Measurements from ENCODE around the gene MED17. TPM values are rescaled to one million over a fixed set of nuclear protein-coding genes. Genes with fewer than 3 reads are reported as not detected.

MED17 gene
- polyA plus RNA-seq, 1 donor from 2014 or later: 82.7 TPM

GRCh38 chr11:93770160-93770559, 13.9 kb upstream of the MED17 start:
- Histone ChIP-seq H2AFZ (ENCODE audit: low read depth, low read length) (no peak overlapping the region), H3F3A (ENCODE audit: insufficient read depth, low read length, poor library complexity, severe bottlenecking) (no peaks in the 10 kb centered on the region), H3K9me2 (ENCODE audit: insufficient read depth, low read length) (no peaks in the 10 kb centered on the region), H3K27me3 (ENCODE audit: insufficient read depth, low read depth, low read length) (no peaks in the 10 kb centered on the region), H3K4me2 (ENCODE audit: low read length) (no peak overlapping the region), H3K9ac (ENCODE audit: low read length) (no peak overlapping the region), H4K20me1 (ENCODE audit: insufficient read depth) (no peaks in the 10 kb centered on the region), H3K27ac (ENCODE audit: low read length) (no peak overlapping the region), H3K36me3 (ENCODE audit: insufficient read depth, low read length) (no peaks in the 10 kb centered on the region), H3K79me2 (replicated peaks; ENCODE audit: insufficient read depth, low read length) (no peaks in the 10 kb centered on the region), H3K4me3 (ENCODE audit: low read length) (no peak overlapping the region), H3K9me3 (ENCODE audit: low read length) (no peaks in the 10 kb centered on the region)
- TF ChIP-seq MXI1 (conservative IDR thresholded peaks at IDR 0.05; ENCODE audit: poor library complexity, severe bottlenecking): no peak
- TF ChIP-seq, protein P1, sequence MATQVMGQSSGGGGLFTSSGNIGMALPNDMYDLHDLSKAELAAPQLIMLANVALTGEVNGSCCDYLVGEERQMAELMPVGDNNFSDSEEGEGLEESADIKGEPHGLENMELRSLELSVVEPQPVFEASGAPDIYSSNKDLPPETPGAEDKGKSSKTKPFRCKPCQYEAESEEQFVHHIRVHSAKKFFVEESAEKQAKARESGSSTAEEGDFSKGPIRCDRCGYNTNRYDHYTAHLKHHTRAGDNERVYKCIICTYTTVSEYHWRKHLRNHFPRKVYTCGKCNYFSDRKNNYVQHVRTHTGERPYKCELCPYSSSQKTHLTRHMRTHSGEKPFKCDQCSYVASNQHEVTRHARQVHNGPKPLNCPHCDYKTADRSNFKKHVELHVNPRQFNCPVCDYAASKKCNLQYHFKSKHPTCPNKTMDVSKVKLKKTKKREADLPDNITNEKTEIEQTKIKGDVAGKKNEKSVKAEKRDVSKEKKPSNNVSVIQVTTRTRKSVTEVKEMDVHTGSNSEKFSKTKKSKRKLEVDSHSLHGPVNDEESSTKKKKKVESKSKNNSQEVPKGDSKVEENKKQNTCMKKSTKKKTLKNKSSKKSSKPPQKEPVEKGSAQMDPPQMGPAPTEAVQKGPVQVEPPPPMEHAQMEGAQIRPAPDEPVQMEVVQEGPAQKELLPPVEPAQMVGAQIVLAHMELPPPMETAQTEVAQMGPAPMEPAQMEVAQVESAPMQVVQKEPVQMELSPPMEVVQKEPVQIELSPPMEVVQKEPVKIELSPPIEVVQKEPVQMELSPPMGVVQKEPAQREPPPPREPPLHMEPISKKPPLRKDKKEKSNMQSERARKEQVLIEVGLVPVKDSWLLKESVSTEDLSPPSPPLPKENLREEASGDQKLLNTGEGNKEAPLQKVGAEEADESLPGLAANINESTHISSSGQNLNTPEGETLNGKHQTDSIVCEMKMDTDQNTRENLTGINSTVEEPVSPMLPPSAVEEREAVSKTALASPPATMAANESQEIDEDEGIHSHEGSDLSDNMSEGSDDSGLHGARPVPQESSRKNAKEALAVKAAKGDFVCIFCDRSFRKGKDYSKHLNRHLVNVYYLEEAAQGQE (IDR thresholded peaks at IDR 0.05; ENCODE audit: borderline replicate concordance): no peak
- TF ChIP-seq RAD21 (conservative IDR thresholded peaks at IDR 0.05): no peak
- no peak for TF ChIP-seq POLR2AphosphoS5 (IDR thresholded peaks at IDR 0.05)
- TF ChIP-seq SMC3 (conservative IDR thresholded peaks at IDR 0.05; ENCODE audit: poor library complexity): no peak
- no peak for TF ChIP-seq EZH2 (IDR thresholded peaks at IDR 0.05; ENCODE audit: borderline replicate concordance, insufficient read depth, low read length, poor library complexity, severe bottlenecking)
- no peak for TF ChIP-seq TAF1 (IDR thresholded peaks at IDR 0.05; ENCODE audit: low read depth)
- no peak for TF ChIP-seq EP300 (conservative IDR thresholded peaks at IDR 0.05; ENCODE audit: poor library complexity, severe bottlenecking)

- H3K36me3 ChIP-seq (ENCODE audit: insufficient read depth, low read length): no peaks in the 10 kb centered on the region
These were observed 12.0 kb upstream of the MED17 start for GRCh38 chr11:93772123-93772522.

More at GRCh38 chr11:93772123-93772522, 12.0 kb upstream of the MED17 start:
- Histone ChIP-seq H4K20me1 (ENCODE audit: insufficient read depth) (no peaks in the 10 kb centered on the region), H3K9ac (ENCODE audit: low read length) (no peak overlapping the region), H3K79me2 (replicated peaks; ENCODE audit: insufficient read depth, low read length) (no peaks in the 10 kb centered on the region), H3K9me3 (ENCODE audit: low read length) (no peaks in the 10 kb centered on the region), H3K27ac (ENCODE audit: low read length) (no peak overlapping the region), H2AFZ (ENCODE audit: low read depth, low read length) (no peak overlapping the region), H3K9me2 (ENCODE audit: insufficient read depth, low read length) (no peaks in the 10 kb centered on the region), H3K4me2 (ENCODE audit: low read length) (no peak overlapping the region), H3K4me3 (ENCODE audit: low read length) (no peak overlapping the region), H3F3A (ENCODE audit: insufficient read depth, low read length, poor library complexity, severe bottlenecking) (no peaks in the 10 kb centered on the region), H3K27me3 (ENCODE audit: insufficient read depth, low read depth, low read length) (no peaks in the 10 kb centered on the region)
- no peak for TF ChIP-seq EP300 (conservative IDR thresholded peaks at IDR 0.05; ENCODE audit: poor library complexity, severe bottlenecking)
- TF ChIP-seq, protein P1 (IDR thresholded peaks at IDR 0.05; ENCODE audit: borderline replicate concordance): no peak
- no peak for TF ChIP-seq POLR2AphosphoS5 (IDR thresholded peaks at IDR 0.05)
- no peak for TF ChIP-seq RAD21 (conservative IDR thresholded peaks at IDR 0.05)
- TF ChIP-seq, protein P2, sequence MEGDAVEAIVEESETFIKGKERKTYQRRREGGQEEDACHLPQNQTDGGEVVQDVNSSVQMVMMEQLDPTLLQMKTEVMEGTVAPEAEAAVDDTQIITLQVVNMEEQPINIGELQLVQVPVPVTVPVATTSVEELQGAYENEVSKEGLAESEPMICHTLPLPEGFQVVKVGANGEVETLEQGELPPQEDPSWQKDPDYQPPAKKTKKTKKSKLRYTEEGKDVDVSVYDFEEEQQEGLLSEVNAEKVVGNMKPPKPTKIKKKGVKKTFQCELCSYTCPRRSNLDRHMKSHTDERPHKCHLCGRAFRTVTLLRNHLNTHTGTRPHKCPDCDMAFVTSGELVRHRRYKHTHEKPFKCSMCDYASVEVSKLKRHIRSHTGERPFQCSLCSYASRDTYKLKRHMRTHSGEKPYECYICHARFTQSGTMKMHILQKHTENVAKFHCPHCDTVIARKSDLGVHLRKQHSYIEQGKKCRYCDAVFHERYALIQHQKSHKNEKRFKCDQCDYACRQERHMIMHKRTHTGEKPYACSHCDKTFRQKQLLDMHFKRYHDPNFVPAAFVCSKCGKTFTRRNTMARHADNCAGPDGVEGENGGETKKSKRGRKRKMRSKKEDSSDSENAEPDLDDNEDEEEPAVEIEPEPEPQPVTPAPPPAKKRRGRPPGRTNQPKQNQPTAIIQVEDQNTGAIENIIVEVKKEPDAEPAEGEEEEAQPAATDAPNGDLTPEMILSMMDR (IDR thresholded peaks at IDR 0.05; ENCODE audit: poor library complexity, severe bottlenecking): no peak
- no peak for TF ChIP-seq MXI1 (conservative IDR thresholded peaks at IDR 0.05; ENCODE audit: poor library complexity, severe bottlenecking)
- no peak for TF ChIP-seq SMC3 (conservative IDR thresholded peaks at IDR 0.05; ENCODE audit: poor library complexity)
